ENCODE results near the gene SLC1A2. TPM values are rescaled to one million over a fixed set of nuclear protein-coding genes. Genes with fewer than 3 reads are reported as not detected.

Gene SLC1A2
- total RNA-seq, 1 experiment from 2014 or later, result 0.25 TPM

- DNase-seq (ENCODE audit: low read depth, low spot score), result no peak
- no peak overlapping the region for H3K27ac ChIP-seq (ENCODE audit: low read depth, low read length)
- ChIA-PET POLR2A (no interaction called here), CTCF (no interaction called here), RAD21 (ENCODE audit: low non-redundant PET in 1 of 2, low total read pairs in 2 of 2, uncharacterized antibody in 2 of 2, unreplicated experiment in 2 of 2) (no interaction called here)
- no peak overlapping the region for H2AFZ ChIP-seq (ENCODE audit: low read depth, low read length, poor library complexity, severe bottlenecking)
- H3K27me3 ChIP-seq (ENCODE audit: insufficient read depth, low read length), result no peaks in the 10 kb centered on the region
- no peaks in the 10 kb centered on the region for H3K9me2 ChIP-seq (ENCODE audit: insufficient read depth)
- intact Hi-C loops (cut with micrococcal nuclease), result no loop called here
- no peaks in the 10 kb centered on the region for H3K9me3 ChIP-seq (ENCODE audit: control insufficient read depth in 1 of 2, insufficient read depth in 1 of 2, low read depth in 1 of 2, low read length in 2 of 2)
- H3K4me3 ChIP-seq (replicated peaks in 1 of 2; ENCODE audit: low read depth in 1 of 2, low read length in 2 of 2), result no peak overlapping the region
- no peaks in the 10 kb centered on the region for H4K20me1 ChIP-seq (ENCODE audit: insufficient read depth)
- H3K4me1 ChIP-seq (ENCODE audit: control insufficient read depth in 1 of 2, insufficient read depth in 2 of 2, low read length in 2 of 2), result peaks cover 12 to 21% of the 10 kb centered on the region in 2 experiments
- no peak overlapping the region for H3K9ac ChIP-seq (ENCODE audit: low read length)
- no TSS peak for BruUV-seq (replicated peaks)
- no peaks in the 10 kb centered on the region for H3K36me3 ChIP-seq (ENCODE audit: control insufficient read depth in 1 of 2, insufficient read depth in 2 of 2, low read length in 2 of 2)
- H3K79me2 ChIP-seq (ENCODE audit: insufficient read depth, low read length), result no peaks in the 10 kb centered on the region
- H3K4me2 ChIP-seq (ENCODE audit: low read length), result no peak overlapping the region
- ATAC-seq, result no peak
- TF ChIP-seq ATF3 (IDR thresholded peaks at IDR 0.05) (no peak), EGR1 (IDR thresholded peaks at IDR 0.05; ENCODE audit: low read depth) (no peak), TCF7L2 (IDR thresholded peaks at IDR 0.05; ENCODE audit: borderline replicate concordance, extremely low read depth, insufficient read depth, insufficient read length) (no peak), CEBPB (IDR thresholded peaks at IDR 0.05; ENCODE audit: low read depth) (no peak), ELF1 (IDR thresholded peaks at IDR 0.05; ENCODE audit: borderline replicate concordance, low read depth) (no peak), EZH2phosphoT487 (IDR thresholded peaks at IDR 0.05; ENCODE audit: borderline replicate concordance) (no peak), EZH2 (IDR thresholded peaks at IDR 0.05) (no peak), SP1 (IDR thresholded peaks at IDR 0.05; ENCODE audit: low read depth) (no peak), REST (IDR thresholded peaks at IDR 0.05; ENCODE audit: low read depth) (no peak), YY1 (IDR thresholded peaks at IDR 0.05; ENCODE audit: extremely low read depth, insufficient replicate concordance, low read depth, low read length) (no peak), MAX (IDR thresholded peaks at IDR 0.05) (no peak), SIN3A (IDR thresholded peaks at IDR 0.05; ENCODE audit: low read depth) (no peak), POLR2AphosphoS5 (IDR thresholded peaks at IDR 0.05; ENCODE audit: low read depth, low read length) (no peak), CTCF (IDR thresholded peaks at IDR 0.05 in 2 of 3, conservative IDR thresholded peaks at IDR 0.05 in 1 of 3; ENCODE audit: borderline replicate concordance in 1 of 3, insufficient read depth in 1 of 3, low read depth in 2 of 3, low read length in 2 of 3) (no peak), POLR2A (IDR thresholded peaks at IDR 0.05; ENCODE audit: borderline replicate concordance, extremely low read depth, insufficient read depth, insufficient read length) (no peak), FOSL1 (IDR thresholded peaks at IDR 0.05; ENCODE audit: low read depth) (no peak)
Measured at GRCh38 chr11:35359321-35360054, 59.9 kb downstream of the SLC1A2 start.

All from HCT116 (cell line).